GM20431 (cell line): ENCODE measurements around the gene SMURF1.

ENCODE experiments used
- in situ Hi-C: fragments of 300-500 bp; cut with MseI, MboI; formaldehyde crosslinking; loops from one replicate; pipeline ENCODE4 v1.15.0; 2020; ENCODE audit warnings: low sequenced_read_pairs; ENCODE audit not compliant: unreplicated experiment

SMURF1 gene

GRCh38 chr7:98995523-98996149, 148.3 kb downstream of the SMURF1 start:
- in situ Hi-C loops, result no loop called here

GRCh38 chr7:98995111-98995510, 148.8 kb downstream of the SMURF1 start:
- in situ Hi-C loops, result no loop called here

- in situ Hi-C loops, result no loop called here
These were observed 149.6 kb downstream of the SMURF1 start for GRCh38 chr7:98994046-98994944.

- in situ Hi-C loops, result no loop called here
These were observed 150.6 kb downstream of the SMURF1 start for GRCh38 chr7:98993024-98993897.

DNA sequence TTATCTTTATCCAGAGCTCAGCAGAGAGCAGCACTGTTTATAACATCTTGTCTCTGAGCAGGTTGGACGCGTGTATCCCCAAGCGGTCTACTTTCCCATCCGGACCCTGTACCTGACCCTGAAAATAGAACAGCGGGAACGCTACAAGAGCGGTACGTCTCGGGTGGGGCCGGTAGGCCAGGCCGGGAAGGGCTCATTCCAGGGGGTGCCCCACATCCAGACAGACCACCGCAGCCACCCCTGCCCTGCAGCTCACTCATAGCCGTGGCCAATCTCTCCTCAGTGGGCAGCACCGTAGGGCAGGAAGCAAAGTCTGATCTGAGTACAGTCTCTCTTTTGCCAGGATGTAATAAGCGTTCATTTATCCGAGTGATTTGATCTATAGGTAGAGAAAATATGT, 151.8 kb downstream of the SMURF1 start:
- in situ Hi-C loops, result no loop called here

DNA sequence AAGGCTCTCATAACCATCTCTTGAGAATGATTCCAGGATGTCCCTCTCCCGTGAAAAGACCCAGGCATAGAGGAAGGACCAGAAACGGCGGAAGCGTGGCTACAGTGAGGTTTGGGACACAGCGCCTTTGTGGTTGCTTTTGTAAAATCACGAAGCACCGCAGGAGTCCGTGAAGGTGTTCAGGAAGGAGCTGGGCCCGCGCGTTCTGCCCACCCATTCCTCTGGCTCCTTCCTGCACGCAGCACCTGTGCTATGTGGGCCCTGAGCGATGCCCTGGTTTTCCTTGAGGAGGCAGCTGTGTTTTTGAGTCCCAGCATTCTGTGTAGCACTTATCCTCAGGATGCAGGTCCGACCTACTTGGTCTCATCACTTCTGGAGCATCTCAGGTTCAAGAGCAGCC, 152.8 kb downstream of the SMURF1 start:
- in situ Hi-C loops, result no loop called here

- in situ Hi-C loops, result no loop called here
These were observed 153.6 kb downstream of the SMURF1 start for GRCh38 chr7:98990356-98990755.

- in situ Hi-C loops, result no loop called here
These were observed 155.3 kb downstream of the SMURF1 start for GRCh38 chr7:98988641-98989040.

DNA sequence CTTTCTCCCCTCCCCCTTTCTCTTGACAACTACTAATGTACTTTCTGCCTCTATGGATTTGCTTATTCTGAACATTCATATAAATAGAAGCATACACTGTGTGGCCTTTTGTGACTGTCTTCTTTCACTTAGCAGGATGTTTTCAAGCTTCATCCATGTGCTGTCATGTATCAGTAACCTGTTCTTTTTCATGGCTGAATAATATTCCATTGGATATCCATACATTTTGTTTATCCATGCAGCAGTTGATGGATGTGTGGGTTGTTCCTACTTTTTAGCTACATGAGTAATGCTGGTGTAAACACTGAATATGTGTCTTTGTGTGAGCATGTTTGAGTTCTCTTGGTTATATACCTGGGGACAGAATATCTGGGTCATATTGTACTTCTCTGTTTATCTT, 158.0 kb downstream of the SMURF1 start:
- in situ Hi-C loops, result no loop called here

GRCh38 chr7:98985406-98985805, 158.5 kb downstream of the SMURF1 start:
- in situ Hi-C loops, result no loop called here

DNA sequence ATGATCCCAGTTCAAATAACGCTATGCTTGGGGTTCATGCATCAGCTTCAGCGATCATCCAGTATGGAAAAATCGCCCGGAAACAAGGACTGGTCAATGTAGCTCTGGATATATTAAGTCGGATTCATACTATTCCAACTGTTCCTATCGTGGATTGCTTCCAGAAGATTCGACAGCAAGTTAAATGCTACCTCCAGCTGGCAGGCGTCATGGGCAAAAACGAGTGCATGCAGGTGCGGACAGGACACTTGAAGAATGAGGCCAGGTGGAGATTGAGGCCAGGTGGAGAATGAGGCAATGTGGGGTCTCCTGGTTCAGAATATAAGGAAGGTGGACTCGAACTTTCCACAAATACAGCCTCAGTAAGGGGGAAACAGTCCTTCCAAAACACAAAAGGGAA, 159.8 kb downstream of the SMURF1 start:
- in situ Hi-C loops, result no loop called here

GRCh38 chr7:98982686-98983085, 161.2 kb downstream of the SMURF1 start:
- in situ Hi-C loops, result no loop called here

- in situ Hi-C loops, result no loop called here
These were observed 162.2 kb downstream of the SMURF1 start for GRCh38 chr7:98981701-98982100.

GRCh38 chr7:98978672-98979071, 165.2 kb downstream of the SMURF1 start:
- in situ Hi-C loops, result no loop called here
